H9 (cell line): ENCODE measurements around the gene DENND4B. TPM values are rescaled to one million over a fixed set of nuclear protein-coding genes. Genes with fewer than 3 reads are reported as not detected.

Experiments
- DNase-seq: peaks from one replicate; pipeline ENCODE4 v3.0.0-alpha.2; 2017
- H2AFZ ChIP-seq: one replicate; pipeline ENCODE4 v1.6.1; 2013; ENCODE audit warnings: mild to moderate bottlenecking, low read length, control low read depth, moderate library complexity
- H2AK5ac ChIP-seq: 2 replicates; pipeline ENCODE4 v1.6.1; 2013; ENCODE audit warnings: low read length, control low read depth, mixed read lengths; ENCODE audit not compliant: insufficient read length
- H2BK120ac ChIP-seq: one replicate; pipeline ENCODE4 v1.6.1; 2013; ENCODE audit warnings: low read depth, mild to moderate bottlenecking, low read length, control low read depth, inconsistent platforms; ENCODE audit not compliant: poor library complexity, severe bottlenecking
- H2BK12ac ChIP-seq: 2 replicates; pipeline ENCODE4 v1.6.1; 2013; ENCODE audit warnings: low read length, control low read depth, mixed read lengths, low read depth; ENCODE audit not compliant: insufficient read length
- H2BK15ac ChIP-seq: 2 replicates; pipeline ENCODE4 v1.6.1; 2013; ENCODE audit warnings: low read depth, low read length, control low read depth
- H2BK20ac ChIP-seq: one replicate; pipeline ENCODE4 v1.6.1; 2013; ENCODE audit warnings: low read depth, mild to moderate bottlenecking, low read length, control low read depth, inconsistent platforms; ENCODE audit not compliant: poor library complexity, severe bottlenecking
- H2BK5ac ChIP-seq: 2 replicates; pipeline ENCODE4 v1.6.1; 2013; ENCODE audit warnings: low read length, control low read depth, mixed read lengths; ENCODE audit not compliant: insufficient read length
- H3K14ac ChIP-seq: 2 replicates; pipeline ENCODE4 v1.6.1; 2013; ENCODE audit warnings: low read length, control low read depth; ENCODE audit not compliant: insufficient read depth
- H3K18ac ChIP-seq: 2 replicates; pipeline ENCODE4 v1.6.1; 2013; ENCODE audit warnings: low read depth, mild to moderate bottlenecking, mixed read lengths, low read length, control low read depth; ENCODE audit not compliant: insufficient read length
- H3K23ac ChIP-seq: 2 replicates; pipeline ENCODE4 v1.6.1; 2013; ENCODE audit warnings: low read length, control low read depth, mixed read lengths, low read depth; ENCODE audit not compliant: insufficient read length
- H3K23me2 ChIP-seq: 2 replicates; pipeline ENCODE4 v1.6.1; 2013; ENCODE audit warnings: low read depth, mild to moderate bottlenecking, mixed read lengths, low read length, control low read depth; ENCODE audit not compliant: insufficient read length, poor library complexity, severe bottlenecking
- H3K27ac ChIP-seq: 2 replicates; pipeline ENCODE4 v1.5.1; 2013; ENCODE audit warnings: low read length, control low read depth, mixed read lengths, low read depth; ENCODE audit not compliant: insufficient read length
- H3K27me3 ChIP-seq: 2 replicates; pipeline ENCODE4 v1.6.1; 2013; ENCODE audit warnings: low read length, control low read depth, inconsistent platforms; ENCODE audit not compliant: insufficient read depth
- H3K4ac ChIP-seq: 2 replicates; pipeline ENCODE4 v1.6.1; 2013; ENCODE audit warnings: low read depth, mild to moderate bottlenecking, control low read depth, inconsistent platforms, low read length, moderate library complexity
- H3K4me1 ChIP-seq: 2 replicates; pipeline ENCODE4 v1.6.1; 2013; ENCODE audit warnings: low read length, control low read depth, inconsistent platforms; ENCODE audit not compliant: insufficient read depth
- H3K4me2 ChIP-seq: 2 replicates; pipeline ENCODE4 v1.6.1; 2013; ENCODE audit warnings: low read length, control low read depth, mixed read lengths; ENCODE audit not compliant: insufficient read length, insufficient read depth
- H3K56ac ChIP-seq: 2 replicates; pipeline ENCODE4 v1.6.1; 2013; ENCODE audit warnings: low read depth, mild to moderate bottlenecking, mixed read lengths, low read length, control low read depth; ENCODE audit not compliant: insufficient read length
- H3K79me1 ChIP-seq: 2 replicates; pipeline ENCODE4 v1.6.1; 2013; ENCODE audit warnings: low read depth, mild to moderate bottlenecking, moderate library complexity, low read length, control low read depth, inconsistent platforms; ENCODE audit not compliant: insufficient read depth, poor library complexity, severe bottlenecking
- H3K79me2 ChIP-seq: 2 replicates; pipeline ENCODE4 v1.6.1; 2013; ENCODE audit warnings: low read length, control low read depth, inconsistent platforms; ENCODE audit not compliant: insufficient read depth
- H3K9ac ChIP-seq: 2 replicates; pipeline ENCODE4 v1.6.1; 2013; ENCODE audit warnings: low read length, control low read depth, mixed read lengths; ENCODE audit not compliant: insufficient read length; ENCODE audit errors: extremely low read depth
- H3K9me3 ChIP-seq: one replicate; pipeline ENCODE4 v1.6.1; 2013; ENCODE audit warnings: low read depth, low read length, inconsistent platforms; ENCODE audit not compliant: control insufficient read depth
- H3T11ph ChIP-seq: one replicate; pipeline ENCODE4 v1.6.1; 2013; ENCODE audit warnings: mild to moderate bottlenecking, low read length, control low read depth, inconsistent platforms
- H4K20me1 ChIP-seq: one replicate; pipeline ENCODE4 v1.6.1; 2013; ENCODE audit not compliant: control insufficient read depth, insufficient read length, insufficient read depth
- H4K5ac ChIP-seq: 2 replicates; pipeline ENCODE4 v1.6.1; 2013; ENCODE audit warnings: low read depth, mild to moderate bottlenecking, mixed read lengths, low read length, control low read depth; ENCODE audit not compliant: insufficient read length
- H4K8ac ChIP-seq: replicated peaks from 2 replicates; pipeline ENCODE4 v1.6.1; 2013; ENCODE audit warnings: low read length, control low read depth, mixed read lengths, low read depth; ENCODE audit not compliant: insufficient read length
- H4K91ac ChIP-seq: 2 replicates; pipeline ENCODE4 v1.6.1; 2013; ENCODE audit warnings: low read depth, mild to moderate bottlenecking, moderate library complexity, mixed read lengths, low read length, control low read depth; ENCODE audit not compliant: insufficient read length
- H3K27ac Mint-ChIP-seq, 3 experiments: 2 replicates in 2 of 3; 3 replicates in 1 of 3; pipeline ENCODE4 v1.8.0; 2020 to 2021; ENCODE audit warnings: mixed read lengths in 3 of 3, mild to moderate bottlenecking in 1 of 3, moderate library complexity in 1 of 3
- H3K27me3 Mint-ChIP-seq: 2 replicates; pipeline ENCODE4 v1.8.0; 2021; ENCODE audit warnings: low read depth, mild to moderate bottlenecking, moderate library complexity, mixed read lengths
- H3K36me3 Mint-ChIP-seq, 3 experiments: 2 replicates in 2 of 3; 3 replicates in 1 of 3; pipeline ENCODE4 v1.8.0; 2020 to 2021; ENCODE audit warnings: low read depth in 3 of 3, mixed read lengths in 3 of 3; ENCODE audit not compliant: insufficient read depth in 1 of 3
- H3K4me1 Mint-ChIP-seq, 2 experiments: 2 replicates each; pipeline ENCODE4 v1.8.0; 2020; ENCODE audit warnings: mixed read lengths in 2 of 2
- H3K4me3 Mint-ChIP-seq, 2 experiments: 2 replicates in 1 of 2; 3 replicates in 1 of 2; pipeline ENCODE4 v1.8.0; 2020 to 2021; ENCODE audit warnings: mild to moderate bottlenecking in 2 of 2, mixed read lengths in 2 of 2, moderate library complexity in 1 of 2
- H3K9me3 Mint-ChIP-seq, 2 experiments: 2 replicates in 1 of 2; 3 replicates in 1 of 2; pipeline ENCODE4 v1.8.0; 2020; ENCODE audit warnings: mild to moderate bottlenecking in 2 of 2, mixed read lengths in 2 of 2, moderate library complexity in 1 of 2
- CTCF ChIP-seq: fragments of 200-600 bp; sonication (generic); conservative IDR thresholded peaks from 3 replicates; pipeline ENCODE4 v1.8.0; 2021; ENCODE audit warnings: antibody characterized with exemption, mild to moderate bottlenecking
- WGBS: extraction: QIAGEN DNeasy Blood & Tissue Kit; methylation state at CpG from one replicate; pipeline ENCODE4 v1.1.7; 2013; ENCODE audit warnings: missing lambda C conversion rate, low lambda C conversion rate, mixed read lengths; ENCODE audit not compliant: insufficient read length; ENCODE audit errors: extremely low coverage; 5-methylcytosine and 5-hydroxymethylcytosine counted together
- long read RNA-seq: library from polyadenylated mRNA; unstranded; transcript quantifications from one replicate; pipeline ENCODE4 v2.0.0, GENCODE V29; 2020
- total RNA-seq: library from RNA; stranded (reverse); gene quantifications from 2 replicates; pipeline ENCODE4 v1.2.1, GENCODE V29; 2021

Gene DENND4B
- 82.8 and 84.6 TPM in 2 replicates for total RNA-seq
- long read RNA-seq, partial matches to known transcripts, result 57 of 73 reads
- long read RNA-seq, other reads (novel, unspliced or antisense), result 16 of 73 reads

- WGBS, result no CpG with 5 or more reads among the region's 28 CpGs
- no peaks in the 10 kb centered on the region for H3K9me3 ChIP-seq
Measured at GRCh38 chr1:153946622-153947241, at the start of gene DENND4B. Gene DENND4B, minus strand, starts transcription at chr1:153946718. Its CDS starts 2,344 bp downstream, at chr1:153944374.

More at GRCh38 chr1:153946622-153947241, at the start of gene DENND4B:
- Histone ChIP-seq H2BK12ac (no peak within 1 kb of the TSS), H3K4me2 (peak within 1 kb of the TSS; percentile 52), H3K27me3 (no peaks in the 10 kb centered on the region), H3K4ac (no peak within 1 kb of the TSS), H3K23me2 (peaks cover 5% of the 10 kb centered on the region), H3K79me1 (peaks cover 3% of the 10 kb centered on the region), H2BK5ac (no peak within 1 kb of the TSS), H2BK120ac (no peak within 1 kb of the TSS), H3K56ac (no peak within 1 kb of the TSS), H3K9ac (peak within 1 kb of the TSS; percentile 61), H4K91ac (no peak within 1 kb of the TSS), H4K20me1 (peaks cover 2% of the 10 kb centered on the region), H2BK15ac (no peak within 1 kb of the TSS), H3T11ph (no peak within 1 kb of the TSS), H2AFZ (no peak within 1 kb of the TSS), H3K27ac (no peak within 1 kb of the TSS), H2AK5ac (no peak within 1 kb of the TSS), H3K14ac (peak within 1 kb of the TSS; percentile 75), H4K5ac (no peak within 1 kb of the TSS), H3K23ac (no peak within 1 kb of the TSS), H3K4me1 (no peaks in the 10 kb centered on the region; the same call in 1 of the 2 replicates), H3K18ac (no peak within 1 kb of the TSS), H3K79me2 (no peaks in the 10 kb centered on the region), H2BK20ac (no peak within 1 kb of the TSS), H4K8ac (no peak within 1 kb of the TSS)
- Mint-ChIP-seq H3K4me3 (peak within 1 kb of the TSS; percentile 82 to 93), H3K27me3 (no peaks in the 10 kb centered on the region), H3K27ac (peak within 1 kb of the TSS; percentile 64 to 94 (median 83); a peak in 6 of 7 replicates), H3K4me1 (peaks cover 10 to 17% of the 10 kb centered on the region in 2 experiments), H3K9me3 (no peaks in the 10 kb centered on the region), H3K36me3 (peaks cover 14 to 57% (median 44%) of the 10 kb centered on the region in 3 experiments)
- peak; percentile 96 for TF ChIP-seq CTCF
- DNase-seq, result peak; percentile 94
